ENCODE results near the gene CDK19. TPM values are rescaled to one million over a fixed set of nuclear protein-coding genes. Genes with fewer than 3 reads are reported as not detected.

The CDK19 gene
- total RNA-seq, 1 donor from 2014 or later: 6.9 TPM

DNA sequence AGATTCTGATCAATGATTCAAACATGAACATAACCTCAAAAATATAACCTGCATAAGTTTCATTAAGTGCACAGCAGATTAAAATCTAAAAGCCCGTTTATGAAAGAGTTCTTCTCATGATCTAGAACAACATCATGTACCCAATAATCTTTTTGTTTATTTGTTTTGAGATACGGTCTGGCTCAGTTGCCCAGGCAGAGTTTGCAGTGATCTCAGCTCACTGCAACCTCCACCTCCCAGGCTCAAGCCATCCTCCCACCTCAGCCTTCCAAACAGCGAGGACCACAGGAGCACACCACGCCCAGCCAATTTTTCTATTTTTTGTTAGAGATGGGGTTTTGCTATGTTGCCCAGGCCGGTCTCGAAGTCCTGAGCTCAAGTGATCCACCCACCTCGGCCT is 149.7 kb downstream of the CDK19 start:
- ATAC-seq (no peak), DNase-seq (ENCODE audit: low spot score) (no peak)

DNA sequence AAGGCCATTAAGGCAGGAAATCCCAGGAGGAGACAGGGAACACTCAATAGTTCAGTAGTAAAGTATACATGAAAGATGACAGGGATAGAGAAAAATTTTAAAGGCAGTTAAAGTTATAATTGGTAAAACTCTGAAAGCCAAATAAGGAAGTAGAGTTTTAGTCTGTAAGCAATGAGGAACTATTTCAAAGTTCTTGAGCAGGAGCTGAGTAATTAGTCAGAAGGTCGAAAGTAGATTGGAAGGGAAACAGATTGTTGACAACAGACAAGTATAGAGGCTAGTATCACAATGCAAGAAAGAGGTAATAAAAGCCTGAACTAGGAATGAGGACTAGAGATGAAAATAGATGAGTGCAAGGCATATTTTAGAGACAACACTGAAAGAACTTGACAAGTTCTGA is 150.3 kb downstream of the CDK19 start:
- ATAC-seq (no peak), DNase-seq (ENCODE audit: low spot score) (no peak)

GRCh38 chr6:110662490-110663211 is 152.6 kb downstream of the CDK19 start:
- ATAC-seq (no peak), DNase-seq (ENCODE audit: low spot score) (no peak)

DNA sequence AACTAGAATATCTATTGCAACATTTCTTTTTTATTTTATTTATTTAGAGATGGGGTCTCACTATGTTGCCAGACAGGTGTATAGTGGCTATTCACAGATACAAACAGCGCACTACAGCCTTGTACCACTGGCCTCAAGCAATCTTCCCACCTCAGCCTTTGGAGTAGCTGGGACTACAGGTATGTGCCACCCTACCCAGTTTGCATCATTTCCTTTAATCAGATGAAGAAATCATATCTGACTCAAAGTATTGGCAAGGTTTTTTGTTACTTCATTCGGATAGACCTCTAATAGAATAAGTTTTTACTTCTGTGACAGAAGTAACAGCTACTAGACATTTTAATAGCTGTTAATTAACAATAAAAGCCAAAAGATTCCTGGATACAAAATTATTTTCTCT is 153.9 kb downstream of the CDK19 start:
- ATAC-seq (no peak), DNase-seq (ENCODE audit: low spot score) (no peak)

DNA sequence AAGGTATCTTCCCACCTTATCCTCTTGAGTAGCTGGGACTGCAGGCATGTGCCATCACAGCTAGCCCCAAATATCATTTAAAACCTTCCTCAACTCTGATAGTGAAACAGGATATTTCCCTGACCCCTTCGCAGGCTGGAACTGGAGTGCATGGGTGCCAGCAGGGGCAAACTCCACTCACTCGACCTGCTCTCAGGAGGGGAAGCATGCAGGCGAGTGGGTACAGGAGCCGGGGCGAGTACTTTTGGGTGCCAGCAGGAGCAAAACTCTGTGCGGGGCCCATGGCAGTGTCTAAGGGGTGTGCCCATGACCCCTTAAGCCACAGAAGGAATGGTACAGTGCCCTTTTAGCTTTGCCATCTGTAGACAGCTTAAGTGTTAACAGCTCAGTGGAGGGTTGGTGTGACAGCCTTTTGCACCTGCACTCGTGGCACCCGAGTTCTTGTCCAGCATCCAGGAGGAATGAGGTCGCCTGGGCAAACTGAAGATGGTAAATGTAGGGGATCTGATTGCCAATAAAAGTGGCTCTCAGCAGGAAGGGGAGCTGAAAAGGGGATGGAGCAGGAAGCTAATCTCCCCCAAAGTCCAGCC is 155.1 kb downstream of the CDK19 start:
- peak; percentile 97 for ATAC-seq

DNA sequence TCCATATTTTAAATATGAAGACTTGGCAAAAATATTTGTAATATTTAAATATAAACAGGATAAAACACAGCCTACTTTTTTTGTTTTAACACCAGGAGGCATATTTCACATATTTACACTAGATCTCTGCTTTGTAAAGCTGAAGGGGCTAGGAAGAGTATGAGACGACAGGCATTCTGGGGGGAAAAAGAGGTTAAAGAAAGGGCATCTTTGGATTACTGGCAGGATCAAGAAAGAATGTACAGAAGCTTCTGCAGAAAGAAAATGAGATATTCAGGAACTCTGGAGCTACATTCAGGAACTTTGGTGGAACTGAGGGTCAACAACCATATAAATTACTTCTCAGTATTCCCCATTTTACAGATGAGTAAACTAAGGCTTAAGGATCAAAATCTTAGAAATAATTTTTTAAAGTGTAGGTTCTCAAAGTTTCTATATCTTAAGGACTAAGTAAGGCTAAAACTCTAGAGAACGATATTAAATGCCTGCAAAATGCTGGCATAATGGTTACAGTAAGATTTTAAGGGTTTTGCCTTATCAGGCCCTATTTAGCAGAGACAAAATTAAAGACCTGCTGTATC is 156.5 kb downstream of the CDK19 start:
- ATAC-seq: no peak

More for the DNA sequence above, 155.1 kb downstream of the CDK19 start:
- DNase-seq (ENCODE audit: low spot score): peak; percentile 63

GRCh38 chr6:110656492-110656891 is 158.8 kb downstream of the CDK19 start:
- no peak for ATAC-seq

More for the DNA sequence above, 156.5 kb downstream of the CDK19 start:
- DNase-seq (ENCODE audit: low spot score): no peak

GRCh38 chr6:110655821-110656220 is 159.4 kb downstream of the CDK19 start:
- ATAC-seq: no peak
- DNase-seq (ENCODE audit: low spot score): no peak

More at GRCh38 chr6:110656492-110656891, 158.8 kb downstream of the CDK19 start:
- no peak for DNase-seq (ENCODE audit: low spot score)

DNA sequence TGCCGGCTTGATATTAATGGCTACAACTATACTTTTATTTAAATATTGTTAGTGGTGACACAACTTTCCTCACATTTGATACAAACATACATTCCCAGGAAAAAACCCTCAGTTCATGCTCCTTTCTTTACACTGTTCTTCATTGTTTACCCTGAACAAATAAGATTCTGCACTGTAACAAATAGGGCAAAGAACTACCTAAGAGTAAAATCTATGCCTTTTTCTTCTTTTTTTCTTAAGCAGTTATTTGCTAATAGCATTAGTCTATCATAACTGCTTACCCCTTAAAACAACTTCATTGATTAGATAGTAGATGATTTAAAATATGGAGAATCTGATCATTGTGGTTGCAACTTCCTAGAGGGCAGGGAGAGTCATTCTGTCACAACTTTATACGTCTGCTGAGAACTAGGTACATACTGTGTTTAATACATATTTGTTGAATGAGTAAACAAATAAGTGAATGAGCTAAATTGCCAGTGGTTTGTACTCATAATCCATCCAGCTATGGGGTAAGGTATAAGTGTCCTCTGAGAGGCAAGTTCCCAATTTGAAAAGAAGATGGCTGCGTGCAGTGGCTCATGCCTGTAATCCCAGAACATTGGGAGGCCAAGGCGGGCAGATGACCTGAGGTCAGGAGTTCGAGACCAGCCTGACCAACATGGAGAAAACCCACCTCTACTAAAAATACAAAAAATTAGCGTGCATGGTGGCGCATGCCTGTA is 161.0 kb downstream of the CDK19 start:
- ATAC-seq: peak; percentile 79
- DNase-seq (ENCODE audit: low spot score): no peak

DNA sequence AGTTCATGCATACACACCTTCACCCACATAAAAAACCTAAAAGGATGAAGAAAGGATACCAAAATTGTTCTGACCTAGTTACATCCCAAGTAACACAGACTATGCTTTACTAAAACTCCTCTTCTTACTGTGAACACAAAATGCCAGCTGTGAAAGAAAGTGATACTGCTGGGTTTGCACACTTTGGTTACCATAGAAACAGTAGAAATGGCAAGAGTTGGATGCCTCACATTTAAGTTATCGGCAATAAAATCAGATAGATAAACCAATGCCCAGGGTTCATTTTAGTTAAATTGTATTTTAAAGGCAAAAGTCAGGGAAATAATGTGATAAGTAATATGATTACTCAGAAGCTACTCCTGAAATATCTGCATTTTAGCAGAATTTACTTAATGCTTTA is 161.9 kb downstream of the CDK19 start:
- DNase-seq (ENCODE audit: low spot score) (no peak), ATAC-seq (no peak)

GRCh38 chr6:110652520-110652919 is 162.7 kb downstream of the CDK19 start:
- ATAC-seq (no peak), DNase-seq (ENCODE audit: low spot score) (no peak)

DNA sequence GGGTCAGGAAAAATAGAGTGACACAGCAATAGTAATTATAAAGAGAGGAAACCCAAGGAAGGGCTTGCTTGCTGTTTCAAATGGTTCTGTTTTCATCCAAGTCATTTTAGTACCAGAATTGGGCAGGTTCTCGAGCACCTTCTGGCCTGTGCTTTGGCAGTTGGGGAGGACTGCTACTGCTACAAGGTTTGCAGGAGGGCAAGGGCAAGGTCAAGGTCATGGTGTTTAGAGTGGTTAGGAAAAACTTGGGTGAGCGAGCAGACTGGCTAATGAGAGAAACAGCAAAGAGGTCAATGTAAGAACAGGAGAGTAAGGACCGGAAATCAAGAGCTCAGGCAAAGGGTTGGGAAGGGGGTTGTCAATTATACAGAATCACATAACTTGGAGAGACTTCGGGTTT is 164.5 kb downstream of the CDK19 start:
- ATAC-seq: no peak
- DNase-seq (ENCODE audit: low spot score): no peak

DNA sequence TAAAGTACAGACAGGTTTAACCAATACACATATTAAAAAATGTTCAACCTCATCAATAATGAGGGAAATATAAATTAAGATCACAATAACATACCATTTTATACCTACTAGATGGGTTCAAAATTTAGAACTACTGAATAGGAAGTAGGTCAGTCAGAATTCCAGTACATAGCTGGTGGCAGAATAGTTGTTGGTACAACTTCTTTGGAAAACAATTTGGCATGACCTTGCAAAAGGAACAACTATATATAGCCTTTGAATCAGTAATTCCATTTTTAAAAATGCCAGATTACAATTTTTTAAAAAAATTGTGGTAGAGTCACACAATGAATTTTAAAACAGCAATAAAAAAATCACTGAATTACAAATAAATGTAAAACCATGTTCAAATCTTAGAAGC is 165.6 kb downstream of the CDK19 start:
- ATAC-seq: no peak
- no peak for DNase-seq (ENCODE audit: low spot score)

DNA sequence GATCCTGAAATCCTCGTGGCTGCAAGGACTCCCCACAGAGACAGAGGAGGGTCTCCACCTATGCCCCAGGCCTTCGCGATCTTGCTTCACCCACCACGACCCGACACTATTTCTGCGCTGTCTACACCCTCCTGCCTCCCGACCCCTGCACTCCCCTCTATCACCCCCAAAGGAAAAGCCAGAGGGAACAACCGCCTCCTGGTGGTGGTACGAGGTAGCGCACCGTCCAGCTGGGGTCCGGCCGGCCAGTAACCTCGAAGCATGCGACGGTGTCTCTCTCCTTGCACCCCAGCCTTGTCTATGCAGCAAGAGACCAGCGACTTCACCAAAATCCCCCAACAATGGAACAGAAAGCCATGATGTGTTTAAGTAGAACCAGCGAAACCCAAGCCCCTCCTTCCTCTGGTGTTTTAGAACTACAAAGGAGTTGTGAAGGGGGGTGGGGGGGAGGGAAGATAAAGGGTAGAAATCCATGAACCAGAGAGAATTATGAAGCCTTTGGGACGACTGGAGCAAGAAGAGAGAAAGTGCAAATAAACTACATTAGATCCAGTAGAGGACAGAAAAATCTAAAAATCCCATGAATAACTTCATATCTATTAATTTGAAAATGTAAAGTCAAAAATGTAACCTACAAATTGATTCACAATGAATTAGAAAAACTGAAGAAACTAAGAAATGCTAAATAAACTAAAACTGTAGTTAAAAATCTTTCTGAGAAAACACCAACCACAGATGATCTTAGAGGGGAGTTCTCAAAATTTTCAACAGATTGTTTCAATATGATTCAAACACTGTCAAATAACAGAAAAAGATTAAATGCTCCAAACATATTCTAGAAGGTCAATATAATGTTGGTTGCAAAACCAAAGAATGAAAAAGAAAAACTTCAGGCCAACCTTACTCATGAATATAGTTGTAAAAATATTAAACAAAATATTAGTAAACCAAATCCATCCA is 168.0 kb downstream of the CDK19 start:
- no peak for DNase-seq (ENCODE audit: low spot score)
- ATAC-seq: no peak

GRCh38 chr6:110646419-110646698 is 168.9 kb downstream of the CDK19 start:
- ATAC-seq (no peak), DNase-seq (ENCODE audit: low spot score) (no peak)

- DNase-seq (ENCODE audit: low spot score): no peak
- no peak for ATAC-seq
Measured at GRCh38 chr6:110645685-110646418, 169.4 kb downstream of the CDK19 start.

- DNase-seq (ENCODE audit: low spot score) (no peak), ATAC-seq (no peak)
Measured at GRCh38 chr6:110643175-110643574, 172.1 kb downstream of the CDK19 start.

DNA sequence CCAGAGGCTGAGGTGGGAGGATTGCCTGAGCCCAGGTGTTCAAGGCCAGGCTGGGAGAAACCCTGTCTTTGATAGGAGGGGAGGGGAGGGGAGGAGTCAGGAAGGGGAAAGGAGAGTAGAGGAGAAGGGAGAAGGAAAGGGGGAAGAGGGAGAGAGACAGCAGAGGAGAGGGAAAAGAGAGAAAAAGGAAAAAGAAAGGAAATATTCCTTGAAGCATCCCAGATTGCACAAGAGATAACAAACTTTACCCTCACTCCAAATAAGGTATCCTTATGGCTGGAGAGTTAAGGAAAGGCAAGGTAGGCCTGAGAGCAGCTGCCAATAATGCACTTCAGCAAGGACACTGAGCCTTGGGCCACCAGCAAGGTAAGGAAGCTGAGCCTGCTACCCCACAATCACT is 172.6 kb downstream of the CDK19 start:
- no peak for ATAC-seq

DNA sequence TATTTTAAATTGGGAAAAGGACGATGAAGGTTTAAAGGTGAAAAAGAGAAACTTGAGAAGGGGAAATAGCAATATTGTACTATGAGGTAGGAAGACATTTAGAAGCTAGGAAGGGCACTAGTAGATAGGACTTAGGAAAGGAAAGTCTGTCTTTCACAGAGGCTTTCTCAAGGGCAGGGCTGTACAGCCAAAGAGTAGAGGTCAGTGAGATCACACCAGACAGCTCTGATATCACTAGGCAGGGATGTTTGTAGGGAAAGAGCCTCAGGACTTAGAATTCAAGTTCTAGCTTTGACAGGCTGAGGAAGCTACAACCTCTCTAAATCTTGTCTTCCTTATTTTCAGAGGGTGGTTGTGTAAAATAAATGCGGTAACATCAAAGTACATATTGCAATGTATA is 178.5 kb downstream of the CDK19 start:
- ATAC-seq: no peak
- DNase-seq (ENCODE audit: low spot score): no peak

More for the DNA sequence above, 172.6 kb downstream of the CDK19 start:
- DNase-seq (ENCODE audit: low spot score): no peak

- DNase-seq (ENCODE audit: low spot score) (no peak), ATAC-seq (no peak)
Measured at GRCh38 chr6:110635096-110635495, 180.2 kb downstream of the CDK19 start.
